K562 (cell line): ENCODE measurements around the gene PON3.

Experiments
- E2F3 ChIP-seq: fragments of 250-450 bp; sonication (Bioruptor Pico); IDR thresholded peaks from 2 replicates; pipeline ENCODE4 v1.4.0; 2020; ENCODE audit warnings: mild to moderate bottlenecking
- EHMT2 ChIP-seq: fragments of 450-650 bp; IDR thresholded peaks from 2 replicates; pipeline ENCODE4 v1.6.1; 2018; ENCODE audit warnings: antibody characterized with exemption
- EZH2 ChIP-seq: IDR thresholded peaks from 2 replicates; pipeline ENCODE4 v1.6.1; 2012; ENCODE audit warnings: low read depth, mild to moderate bottlenecking, inconsistent platforms, low read length, borderline replicate concordance
- FOXA3 ChIP-seq, 2 experiments: fragments of 450-650 bp in 1 of 2; sonication (generic) in 1 of 2; formaldehyde crosslinking; IDR thresholded peaks in 1 of 2; conservative IDR thresholded peaks in 1 of 2; 2 replicates each; pipeline versions ENCODE4 v1.4.0 to v1.8.0; 2020 to 2022; ENCODE audit warnings: mild to moderate bottlenecking in 2 of 2, missing genetic modification reagents in 1 of 2
- HMGXB4 ChIP-seq: sonication (generic); formaldehyde crosslinking; IDR thresholded peaks from 2 replicates; pipeline ENCODE4 v1.8.1; 2023; ENCODE audit warnings: mild to moderate bottlenecking, missing genetic modification reagents
- JUNB ChIP-seq: fragments of 450-650 bp; formaldehyde crosslinking; conservative IDR thresholded peaks from 2 replicates; pipeline ENCODE4 v1.4.0; 2020; ENCODE audit warnings: mild to moderate bottlenecking
- JUND ChIP-seq, 2 experiments: IDR thresholded peaks; 2 replicates in 1 of 2; 3 replicates in 1 of 2; pipeline ENCODE4 v1.6.1; 2011; ENCODE audit warnings: borderline replicate concordance in 2 of 2, low read depth in 2 of 2, low read length in 2 of 2, improper control_type of control experiment in 1 of 2, missing biosample characterization in 1 of 2, missing genetic modification characterization in 1 of 2, missing genetic modification reagents in 1 of 2
- POLR2AphosphoS2 ChIP-seq: IDR thresholded peaks from 2 replicates; pipeline ENCODE4 v1.6.1; 2012; ENCODE audit warnings: low read length, improper control_type of control experiment
- RAD51 ChIP-seq: fragments of 450-650 bp; IDR thresholded peaks from 2 replicates; pipeline ENCODE4 v1.7.1; 2016; ENCODE audit warnings: low read depth, mild to moderate bottlenecking, borderline replicate concordance
- RBBP5 ChIP-seq: fragments of 200-600 bp; sonication (generic); IDR thresholded peaks from 2 replicates; pipeline ENCODE4 v1.6.1; 2012; ENCODE audit warnings: borderline replicate concordance, mild to moderate bottlenecking, low read length, control low read depth, inconsistent platforms; ENCODE audit not compliant: insufficient read depth, poor library complexity, severe bottlenecking
- SIN3A ChIP-seq, 2 experiments: fragments of 150-350 bp in 1 of 2; IDR thresholded peaks; 2 replicates each; pipeline ENCODE4 v1.6.1; 2011 to 2016; ENCODE audit warnings: borderline replicate concordance in 2 of 2, low read depth in 2 of 2, low read length in 2 of 2, mild to moderate bottlenecking in 2 of 2, moderate library complexity in 2 of 2; ENCODE audit not compliant: control insufficient read depth in 1 of 2
- TAF1 ChIP-seq: IDR thresholded peaks from 2 replicates; pipeline ENCODE4 v1.6.1; 2011; ENCODE audit warnings: mild to moderate bottlenecking, low read length, moderate library complexity; ENCODE audit not compliant: insufficient read depth, control insufficient read depth, severe bottlenecking; ENCODE audit errors: extremely low read depth
- ZNF3 ChIP-seq: fragments of 250-450 bp; sonication (Bioruptor Pico); IDR thresholded peaks from 2 replicates; pipeline ENCODE4 v1.5.0; 2021; ENCODE audit warnings: mild to moderate bottlenecking, moderate library complexity
- TF ChIP-seq, protein P1 (sequence below), 2 experiments: fragments of 450-650 bp; IDR thresholded peaks; 2 replicates each; pipeline ENCODE4 v1.6.1; 2018; ENCODE audit warnings: mild to moderate bottlenecking in 2 of 2, low read depth in 1 of 2; ENCODE audit not compliant: partially characterized antibody in 2 of 2

DNA sequence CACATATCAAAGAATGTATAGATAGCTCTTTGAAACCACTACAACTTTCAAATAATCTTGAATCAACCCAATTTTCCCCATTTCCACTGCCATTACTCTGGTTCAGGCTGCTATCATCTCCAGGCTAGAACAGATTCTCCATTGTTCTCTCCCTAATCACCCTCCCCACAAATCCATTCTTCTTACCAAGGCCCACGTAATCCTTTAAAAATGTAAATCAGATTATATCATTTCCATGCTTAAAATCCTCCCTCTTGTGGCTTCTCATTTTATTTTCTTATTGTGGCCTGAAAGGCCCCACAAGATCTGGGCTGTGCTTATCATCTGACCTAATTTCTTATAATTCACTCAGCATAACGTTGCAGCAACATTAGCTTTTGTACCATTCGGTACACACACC is 68.8 kb downstream of the PON3 start:
- TF ChIP-seq E2F3 (CRISPR knock-in tag) = no peak
- no peak for TF ChIP-seq RBBP5
- TF ChIP-seq, protein P1, sequence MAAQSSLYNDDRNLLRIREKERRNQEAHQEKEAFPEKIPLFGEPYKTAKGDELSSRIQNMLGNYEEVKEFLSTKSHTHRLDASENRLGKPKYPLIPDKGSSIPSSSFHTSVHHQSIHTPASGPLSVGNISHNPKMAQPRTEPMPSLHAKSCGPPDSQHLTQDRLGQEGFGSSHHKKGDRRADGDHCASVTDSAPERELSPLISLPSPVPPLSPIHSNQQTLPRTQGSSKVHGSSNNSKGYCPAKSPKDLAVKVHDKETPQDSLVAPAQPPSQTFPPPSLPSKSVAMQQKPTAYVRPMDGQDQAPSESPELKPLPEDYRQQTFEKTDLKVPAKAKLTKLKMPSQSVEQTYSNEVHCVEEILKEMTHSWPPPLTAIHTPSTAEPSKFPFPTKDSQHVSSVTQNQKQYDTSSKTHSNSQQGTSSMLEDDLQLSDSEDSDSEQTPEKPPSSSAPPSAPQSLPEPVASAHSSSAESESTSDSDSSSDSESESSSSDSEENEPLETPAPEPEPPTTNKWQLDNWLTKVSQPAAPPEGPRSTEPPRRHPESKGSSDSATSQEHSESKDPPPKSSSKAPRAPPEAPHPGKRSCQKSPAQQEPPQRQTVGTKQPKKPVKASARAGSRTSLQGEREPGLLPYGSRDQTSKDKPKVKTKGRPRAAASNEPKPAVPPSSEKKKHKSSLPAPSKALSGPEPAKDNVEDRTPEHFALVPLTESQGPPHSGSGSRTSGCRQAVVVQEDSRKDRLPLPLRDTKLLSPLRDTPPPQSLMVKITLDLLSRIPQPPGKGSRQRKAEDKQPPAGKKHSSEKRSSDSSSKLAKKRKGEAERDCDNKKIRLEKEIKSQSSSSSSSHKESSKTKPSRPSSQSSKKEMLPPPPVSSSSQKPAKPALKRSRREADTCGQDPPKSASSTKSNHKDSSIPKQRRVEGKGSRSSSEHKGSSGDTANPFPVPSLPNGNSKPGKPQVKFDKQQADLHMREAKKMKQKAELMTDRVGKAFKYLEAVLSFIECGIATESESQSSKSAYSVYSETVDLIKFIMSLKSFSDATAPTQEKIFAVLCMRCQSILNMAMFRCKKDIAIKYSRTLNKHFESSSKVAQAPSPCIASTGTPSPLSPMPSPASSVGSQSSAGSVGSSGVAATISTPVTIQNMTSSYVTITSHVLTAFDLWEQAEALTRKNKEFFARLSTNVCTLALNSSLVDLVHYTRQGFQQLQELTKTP (IDR thresholded peaks at IDR 0.05; ENCODE audit: low read depth in 1 of 2, partially characterized antibody in 2 of 2) = no peak
- TF ChIP-seq EZH2 = no peak
- TF ChIP-seq SIN3A (IDR thresholded peaks at IDR 0.05; ENCODE audit: borderline replicate concordance in 2 of 2, control insufficient read depth in 1 of 2, low read depth in 2 of 2, low read length in 2 of 2) = no peak
- no peak for TF ChIP-seq FOXA3 (CRISPR knock-in tag; conservative IDR thresholded peaks at IDR 0.05 in 1 of 2, IDR thresholded peaks at IDR 0.05 in 1 of 2)
- TF ChIP-seq RAD51 = no peak
- no peak for TF ChIP-seq POLR2AphosphoS2
- no peak for TF ChIP-seq HMGXB4 (CRISPR knock-in tag)
- no peak for TF ChIP-seq ZNF3 (CRISPR knock-in tag)
- no peak for TF ChIP-seq JUND (IDR thresholded peaks at IDR 0.05; ENCODE audit: borderline replicate concordance, low read depth, low read length)
- no peak for TF ChIP-seq JUND (tag; IDR thresholded peaks at IDR 0.05; ENCODE audit: borderline replicate concordance, low read depth, low read length)
- no peak for TF ChIP-seq JUNB
- no peak for TF ChIP-seq EHMT2
- no peak for TF ChIP-seq TAF1
